IMR-90 (cell line): Measurements from ENCODE around the gene C1orf74. TPM values are rescaled to one million over a fixed set of nuclear protein-coding genes. Genes with fewer than 3 reads are reported as not detected.

Source experiments
- BHLHE40 ChIP-seq: fragments of 150-350 bp; IDR thresholded peaks from 2 replicates; pipeline ENCODE4 v1.6.1; 2016; ENCODE audit warnings: mild to moderate bottlenecking, low read depth, low read length
- CEBPB ChIP-seq: IDR thresholded peaks from 2 replicates; pipeline ENCODE4 v1.6.1; 2012; ENCODE audit warnings: low read depth, low read length, improper control_type of control experiment
- CHD1 ChIP-seq: IDR thresholded peaks from 2 replicates; pipeline ENCODE4 v1.6.1; 2012; ENCODE audit warnings: low read depth, low read length, improper control_type of control experiment
- SMC3 ChIP-seq: fragments of 150-350 bp; IDR thresholded peaks from 2 replicates; pipeline ENCODE4 v1.6.1; 2016; ENCODE audit warnings: low read depth, mild to moderate bottlenecking, antibody characterized with exemption, low read length, moderate library complexity
- polyA plus RNA-seq, 3 experiments: library from polyadenylated mRNA; depleted of rRNA; stranded (reverse); fragments of >200 nt; gene quantifications; 2 replicates each; pipeline ENCODE4 v1.2.3, GENCODE V29; 2012; ENCODE audit warnings: low replicate concordance in 1 of 3
- total RNA-seq: library from RNA; depleted of rRNA; stranded (reverse); fragments of >200 nt; gene quantifications from 2 replicates; pipeline ENCODE4 v1.2.3, GENCODE V29; 2012
- TF ChIP-seq, protein P1 (sequence below): fragments of 150-350 bp; IDR thresholded peaks from 2 replicates; pipeline ENCODE4 v1.6.1; 2016; ENCODE audit warnings: low read depth, mild to moderate bottlenecking, low read length, moderate library complexity, borderline replicate concordance
- TF ChIP-seq, protein P2 (sequence below): fragments of 150-350 bp; IDR thresholded peaks from 2 replicates; pipeline ENCODE4 v1.6.1; 2017; ENCODE audit warnings: mild to moderate bottlenecking, antibody characterized with exemption, low read length, low read depth

Gene C1orf74
- total and polyA plus RNA-seq, 2 of the 4 experiments (the other 2 are of a cell fraction): 1.1 to 4.3 TPM

DNA sequence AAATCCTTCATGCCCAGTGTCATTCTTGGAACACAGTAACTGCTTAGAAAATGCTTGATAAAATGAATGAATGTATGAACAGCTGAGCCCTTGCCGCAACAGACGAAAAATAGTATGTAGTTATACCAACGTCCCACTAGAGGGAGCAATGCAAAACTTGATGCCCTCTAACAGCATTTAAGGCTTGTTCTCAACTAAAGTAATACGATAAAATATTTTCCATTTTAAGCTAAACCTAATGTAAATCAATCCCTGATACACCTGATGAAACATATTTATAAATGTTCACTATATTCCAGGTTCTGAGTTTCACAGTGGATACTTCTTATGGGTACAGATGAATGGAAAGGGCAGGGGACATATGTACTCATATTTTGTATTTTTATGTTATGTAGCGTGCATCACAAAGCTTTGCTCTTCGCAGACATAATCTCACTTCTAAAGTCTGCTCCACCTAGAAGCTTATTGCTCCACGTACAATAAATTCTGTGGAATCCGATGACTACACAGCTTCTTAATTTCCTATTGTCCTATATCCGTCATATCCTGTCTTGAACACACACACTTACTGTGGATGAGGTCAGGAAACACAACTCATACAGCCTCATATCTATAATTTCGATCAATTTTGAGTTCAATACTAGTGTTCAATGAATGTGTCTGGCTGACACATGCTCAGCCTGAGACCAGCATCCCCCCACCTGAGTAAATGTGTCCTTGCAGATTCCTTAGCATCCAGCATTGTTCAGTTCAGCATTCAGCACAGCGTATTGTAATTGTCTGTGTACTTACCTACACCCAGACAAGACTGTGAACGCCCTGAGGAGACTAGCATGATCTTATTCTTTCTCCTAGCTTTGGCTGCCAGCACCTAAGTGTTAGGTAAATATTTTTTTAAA, 39.0 kb upstream of the C1orf74 start (continued):
- TF ChIP-seq, protein P1, sequence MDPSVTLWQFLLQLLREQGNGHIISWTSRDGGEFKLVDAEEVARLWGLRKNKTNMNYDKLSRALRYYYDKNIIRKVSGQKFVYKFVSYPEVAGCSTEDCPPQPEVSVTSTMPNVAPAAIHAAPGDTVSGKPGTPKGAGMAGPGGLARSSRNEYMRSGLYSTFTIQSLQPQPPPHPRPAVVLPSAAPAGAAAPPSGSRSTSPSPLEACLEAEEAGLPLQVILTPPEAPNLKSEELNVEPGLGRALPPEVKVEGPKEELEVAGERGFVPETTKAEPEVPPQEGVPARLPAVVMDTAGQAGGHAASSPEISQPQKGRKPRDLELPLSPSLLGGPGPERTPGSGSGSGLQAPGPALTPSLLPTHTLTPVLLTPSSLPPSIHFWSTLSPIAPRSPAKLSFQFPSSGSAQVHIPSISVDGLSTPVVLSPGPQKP: no peak
- TF ChIP-seq BHLHE40: no peak
- no peak for TF ChIP-seq CHD1
- TF ChIP-seq SMC3: peak; percentile 53
- TF ChIP-seq, protein P2, sequence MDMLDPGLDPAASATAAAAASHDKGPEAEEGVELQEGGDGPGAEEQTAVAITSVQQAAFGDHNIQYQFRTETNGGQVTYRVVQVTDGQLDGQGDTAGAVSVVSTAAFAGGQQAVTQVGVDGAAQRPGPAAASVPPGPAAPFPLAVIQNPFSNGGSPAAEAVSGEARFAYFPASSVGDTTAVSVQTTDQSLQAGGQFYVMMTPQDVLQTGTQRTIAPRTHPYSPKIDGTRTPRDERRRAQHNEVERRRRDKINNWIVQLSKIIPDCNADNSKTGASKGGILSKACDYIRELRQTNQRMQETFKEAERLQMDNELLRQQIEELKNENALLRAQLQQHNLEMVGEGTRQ: no peak
- no peak for TF ChIP-seq CEBPB
